ENCODE data around the gene BRD7.
A peak's percentile ranks its signal among the peaks of the same experiment; 100 is the strongest.

BRD7 gene

GRCh38 chr16:50276326-50276640, 92.5 kb downstream of the BRD7 start:
- H3K36me3 ChIP-seq (ENCODE audit: control insufficient read depth in 2 of 2, insufficient read depth in 1 of 2, low read length in 2 of 2) = no peaks in the 10 kb centered on the region
- no peak for TF ChIP-seq ZNF146 (tag by site-specific recombination; IDR thresholded peaks at IDR 0.05)
- TF ChIP-seq ZNF776 (tag by site-specific recombination; IDR thresholded peaks at IDR 0.05; ENCODE audit: borderline replicate concordance) = no peak
- TF ChIP-seq ZNF837 (tag by site-specific recombination; IDR thresholded peaks at IDR 0.05) = no peak
- TF ChIP-seq ZBTB11 (tag by site-specific recombination; conservative IDR thresholded peaks at IDR 0.05; ENCODE audit: low read depth) = no peak
- no peak for TF ChIP-seq ZNF335 (tag by site-specific recombination; conservative IDR thresholded peaks at IDR 0.05)
- TF ChIP-seq RBAK (tag by site-specific recombination; IDR thresholded peaks at IDR 0.05) = no peak
- TF ChIP-seq ZNF843 (tag by site-specific recombination; IDR thresholded peaks at IDR 0.05) = no peak
- no peak for TF ChIP-seq PRDM4 (tag by site-specific recombination; IDR thresholded peaks at IDR 0.05)
- no peak for TF ChIP-seq FEZF1 (tag by site-specific recombination; IDR thresholded peaks at IDR 0.05)
- TF ChIP-seq ZNF155 (tag by site-specific recombination; IDR thresholded peaks at IDR 0.05) = no peak
- no peak for TF ChIP-seq ZNF37A (tag by site-specific recombination; IDR thresholded peaks at IDR 0.05)
- no peak for TF ChIP-seq ZNF792 (tag by site-specific recombination; IDR thresholded peaks at IDR 0.05)
- TF ChIP-seq ZFHX2 (tag by site-specific recombination; conservative IDR thresholded peaks at IDR 0.05) = no peak
- TF ChIP-seq KLF8 (tag by site-specific recombination; IDR thresholded peaks at IDR 0.05) = no peak
- no peak for TF ChIP-seq ZNF26 (tag by site-specific recombination; IDR thresholded peaks at IDR 0.05)
- no peak for TF ChIP-seq ZNF664 (tag by site-specific recombination; IDR thresholded peaks at IDR 0.05)
- no peak for TF ChIP-seq ZNF596 (tag by site-specific recombination; IDR thresholded peaks at IDR 0.05)
- ChIA-PET POLR2A (no interaction called here), CTCF (interaction anchor here (1.1 kb wide), 1 partner anchor 13 kb away, joined by 3 read pairs; no protein-coding TSS in a partner anchor)
- no peak overlapping the region for H3K4me3 ChIP-seq (ENCODE audit: low read depth, low read length)
- no peaks in the 10 kb centered on the region for H3K9me3 ChIP-seq (ENCODE audit: control insufficient read depth, insufficient read depth, low read depth, low read length)
- no peak overlapping the region for H3K27ac ChIP-seq (ENCODE audit: extremely low read depth, low read depth, low read length)
- no peaks in the 10 kb centered on the region for H3K4me1 ChIP-seq (ENCODE audit: control insufficient read depth, insufficient read depth, low read length)

- no peaks in the 10 kb centered on the region for H3K4me1 ChIP-seq (ENCODE audit: control insufficient read depth, insufficient read depth, low read length)
- TF ChIP-seq TRIM28 (IDR thresholded peaks at IDR 0.05; ENCODE audit: borderline replicate concordance, low read length) = no peak
- TF ChIP-seq SETDB1 (IDR thresholded peaks at IDR 0.05; ENCODE audit: insufficient read length, low read length) = no peak
- TF ChIP-seq ZSCAN23 (tag by site-specific recombination; IDR thresholded peaks at IDR 0.05) = no peak
- no peak for TF ChIP-seq MZF1 (tag by site-specific recombination; IDR thresholded peaks at IDR 0.05; ENCODE audit: borderline replicate concordance)
- TF ChIP-seq ZNF239 (tag by site-specific recombination; IDR thresholded peaks at IDR 0.05) = peak; percentile 99
- TF ChIP-seq ZNF654 (tag by site-specific recombination; IDR thresholded peaks at IDR 0.05; ENCODE audit: low read depth) = no peak
- no peak for TF ChIP-seq ZNF529 (tag by site-specific recombination; IDR thresholded peaks at IDR 0.05; ENCODE audit: insufficient replicate concordance)
- no peak for TF ChIP-seq HOXD13 (CRISPR knock-in tag; IDR thresholded peaks at IDR 0.05; ENCODE audit: borderline replicate concordance)
- H3K27ac ChIP-seq (ENCODE audit: extremely low read depth, low read depth, low read length) = no peak overlapping the region
- CTCF ChIA-PET = interaction anchor here (0.7 to 1.1 kb wide), 4 partner anchors 14 to 389 kb away, joined by 3 read pairs; partner anchors contain the start of gene CNEP1R1
- no peaks in the 10 kb centered on the region for H3K9me3 ChIP-seq (ENCODE audit: control insufficient read depth, insufficient read depth, low read depth, low read length)
- H3K36me3 ChIP-seq (ENCODE audit: control insufficient read depth in 2 of 2, insufficient read depth in 1 of 2, low read length in 2 of 2) = no peaks in the 10 kb centered on the region
- POLR2A ChIA-PET = interaction anchor here (1.6 to 1.7 kb wide), 2 partner anchors 9 to 27 kb away, joined by 3 to 5 read pairs; partner anchors contain the start of gene ADCY7
- no peak overlapping the region for H3K4me3 ChIP-seq (ENCODE audit: low read depth, low read length)
These were observed 93.1 kb downstream of the BRD7 start for GRCh38 chr16:50275428-50276325.

Data from HEK293 (cell line).